NAMALWA (cell line): ENCODE data around the gene MTA2.
"Not testable (repeated sequence)": the region's sequence is repeated elsewhere in the genome, so short reads cannot be mapped to it uniquely, and the experiment has no call there.

Source experiments
- DNase-seq: peaks from one replicate; pipeline ENCODE4 v3.0.0-alpha.2; 2015; ENCODE audit warnings: low spot score

The MTA2 gene

GRCh38 chr11:62601372-62602140, at the start of gene MTA2:
MTA2 (minus strand) TSS chr11:62601865; CDS start chr11:62601450, 415 bp downstream.
- DNase-seq: peak; percentile 99

DNA sequence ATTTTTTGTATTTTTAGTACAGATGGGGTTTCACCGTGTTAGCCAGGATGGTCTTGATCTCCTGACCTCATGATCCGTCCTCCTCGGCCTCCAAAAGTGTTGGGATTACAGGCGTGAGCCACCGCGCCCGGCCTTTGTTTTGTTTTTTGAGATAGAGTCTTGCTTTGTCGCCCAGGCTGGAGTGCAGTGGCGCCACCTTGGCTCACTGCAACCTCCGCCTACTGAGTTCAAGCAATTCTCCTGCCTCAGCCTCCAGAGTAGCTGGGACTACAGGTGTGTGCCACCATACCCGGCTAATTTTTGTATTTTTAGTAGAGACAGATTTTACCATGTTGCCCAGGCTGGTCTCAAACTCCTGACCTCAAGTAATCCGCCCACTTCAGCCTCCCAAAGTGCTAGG, 48.6 kb upstream of the MTA2 start:
- DNase-seq: not testable (repeated sequence)

DNA sequence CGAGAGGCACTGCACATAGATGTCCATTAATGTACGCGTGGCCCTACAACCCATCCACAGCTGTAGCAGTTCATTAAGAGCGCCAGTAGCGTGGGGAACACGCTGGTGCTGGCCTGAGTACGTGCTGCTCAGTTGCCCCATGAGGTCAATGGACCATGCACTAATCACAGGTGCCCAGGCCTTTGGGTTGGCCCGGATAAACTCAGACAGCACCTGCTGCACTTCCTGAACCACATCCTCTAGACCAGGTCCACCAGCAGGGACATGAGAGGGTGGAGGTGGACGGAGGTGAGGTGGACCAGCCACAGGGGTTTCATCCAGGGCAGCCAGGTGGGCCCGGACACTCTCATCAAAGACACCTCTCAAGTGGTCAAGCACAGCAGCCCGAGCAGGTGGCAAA, 47.8 kb upstream of the MTA2 start:
- DNase-seq: peak; percentile 39

DNA sequence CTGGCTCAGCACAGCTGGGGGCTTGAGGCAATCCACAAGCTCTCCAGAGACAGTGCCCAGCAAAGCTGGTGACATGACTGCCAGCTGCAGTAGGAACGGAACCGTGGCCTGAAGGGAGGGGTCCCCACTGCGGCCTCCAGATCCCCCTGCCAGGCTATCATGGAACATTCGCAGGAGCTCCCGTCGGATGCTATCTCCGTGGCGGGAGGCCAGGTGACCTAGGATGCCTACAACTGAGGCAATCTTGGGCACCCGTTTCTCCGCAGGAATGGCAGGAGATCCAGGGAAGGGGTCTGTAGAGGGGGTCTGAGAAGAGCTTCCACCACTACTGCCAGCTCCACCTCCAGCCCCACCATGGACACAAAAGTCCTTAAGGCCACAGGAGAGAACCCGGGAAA, 47.3 kb upstream of the MTA2 start:
- DNase-seq: no peak

- no peak for DNase-seq
These were observed 46.7 kb upstream of the MTA2 start for GRCh38 chr11:62648185-62648966.

DNA sequence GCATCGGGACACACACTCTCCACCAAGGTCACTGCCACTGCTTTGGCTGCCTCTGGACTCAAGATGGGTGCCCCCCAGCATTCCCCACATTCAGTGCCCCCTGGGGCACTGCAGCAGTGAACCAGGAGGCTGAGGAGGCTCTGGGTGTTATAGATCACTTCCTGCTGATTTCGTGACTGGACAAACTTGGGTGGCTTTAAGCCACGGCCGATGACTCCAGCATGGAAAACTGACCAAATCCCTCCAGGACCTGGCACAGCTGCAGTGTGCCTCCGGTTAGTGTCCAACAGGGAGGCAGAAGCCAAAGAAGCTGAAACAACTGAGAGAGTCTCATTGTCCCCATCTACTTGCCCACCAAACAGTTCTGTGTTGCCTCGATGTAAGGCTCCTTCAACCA, 45.9 kb upstream of the MTA2 start:
- DNase-seq: no peak

- no peak for DNase-seq
These were observed 45.4 kb upstream of the MTA2 start for GRCh38 chr11:62646825-62647608.

- DNase-seq: peak; percentile 98
These were observed 44.5 kb upstream of the MTA2 start, which contains the start of gene GANAB for GRCh38 chr11:62645946-62646824. GANAB (minus strand) TSS chr11:62646613; CDS start chr11:62646599, 14 bp downstream.

DNA sequence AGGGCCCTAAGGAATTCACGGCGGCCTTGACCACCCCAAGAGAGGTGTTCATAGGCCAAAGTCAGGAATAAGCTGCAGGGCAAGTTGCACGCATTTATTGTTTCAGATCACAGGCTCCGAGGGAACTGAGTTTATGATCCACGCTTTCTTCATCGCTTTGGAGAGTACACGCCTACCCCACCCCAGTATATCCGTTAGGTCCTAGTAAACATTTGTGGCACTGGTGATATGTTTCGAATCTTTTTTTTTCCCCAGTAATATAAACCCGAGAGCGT, 43.9 kb upstream of the MTA2 start:
- peak; percentile 43 for DNase-seq

DNA sequence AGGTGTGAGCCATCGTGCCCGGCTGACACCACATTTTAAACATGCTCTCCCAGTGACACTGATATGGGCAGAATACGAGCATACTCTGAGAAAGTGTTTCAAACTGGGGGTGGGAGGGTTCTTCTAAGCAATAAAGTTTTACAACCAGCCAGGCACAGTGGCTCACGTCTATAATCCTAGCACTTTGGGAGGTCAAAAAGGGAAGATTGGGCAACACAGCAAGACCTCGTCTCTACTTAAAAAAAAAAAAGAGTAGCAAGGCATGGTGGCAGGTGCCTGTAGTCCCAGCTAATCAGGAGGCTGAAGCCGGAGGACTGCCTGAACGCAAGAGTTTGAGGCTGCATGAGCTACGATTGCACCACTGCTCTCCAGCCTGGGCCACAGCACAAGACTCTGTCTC, 42.6 kb upstream of the MTA2 start:
- DNase-seq: no peak

DNA sequence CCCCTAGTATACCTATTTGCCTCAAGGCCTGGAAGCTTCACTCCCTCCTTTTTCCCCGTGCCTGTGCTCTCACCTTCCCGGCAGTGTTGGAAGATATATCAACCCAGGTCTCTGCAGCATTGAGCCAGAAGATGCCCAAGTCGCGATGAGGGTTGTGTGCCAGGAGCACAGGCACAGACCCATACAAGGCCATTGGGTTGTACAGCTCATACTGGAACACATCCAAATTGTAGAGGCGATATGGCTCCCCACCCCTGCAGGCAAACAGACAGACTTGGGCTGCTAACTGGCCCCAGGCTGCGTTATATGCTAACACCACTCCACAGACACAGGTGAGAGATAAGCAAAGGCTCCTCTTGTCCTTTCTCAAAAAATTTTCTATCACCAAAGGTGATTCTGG, 30.8 kb upstream of the MTA2 start:
- no peak for DNase-seq

DNA sequence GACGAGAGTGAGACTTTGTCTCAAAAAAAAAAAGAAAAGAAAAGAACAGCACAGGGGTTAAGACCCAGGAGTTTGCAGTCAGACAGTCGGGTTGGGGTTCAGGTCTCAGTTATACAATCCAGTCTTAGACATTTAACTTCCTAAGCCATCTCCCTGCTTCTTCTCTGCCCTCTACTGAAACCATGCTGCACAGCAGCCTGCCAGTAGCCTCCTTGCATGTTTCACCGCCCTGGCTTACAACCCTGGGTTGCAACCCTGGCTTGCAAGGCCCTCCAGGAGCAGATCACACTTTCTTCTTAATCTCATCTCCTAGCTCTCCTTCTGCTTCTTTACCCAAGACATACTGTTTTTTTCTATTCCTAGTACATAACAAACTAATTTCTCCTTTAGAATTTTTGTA, 26.0 kb upstream of the MTA2 start:
- DNase-seq: peak; percentile 47

DNA sequence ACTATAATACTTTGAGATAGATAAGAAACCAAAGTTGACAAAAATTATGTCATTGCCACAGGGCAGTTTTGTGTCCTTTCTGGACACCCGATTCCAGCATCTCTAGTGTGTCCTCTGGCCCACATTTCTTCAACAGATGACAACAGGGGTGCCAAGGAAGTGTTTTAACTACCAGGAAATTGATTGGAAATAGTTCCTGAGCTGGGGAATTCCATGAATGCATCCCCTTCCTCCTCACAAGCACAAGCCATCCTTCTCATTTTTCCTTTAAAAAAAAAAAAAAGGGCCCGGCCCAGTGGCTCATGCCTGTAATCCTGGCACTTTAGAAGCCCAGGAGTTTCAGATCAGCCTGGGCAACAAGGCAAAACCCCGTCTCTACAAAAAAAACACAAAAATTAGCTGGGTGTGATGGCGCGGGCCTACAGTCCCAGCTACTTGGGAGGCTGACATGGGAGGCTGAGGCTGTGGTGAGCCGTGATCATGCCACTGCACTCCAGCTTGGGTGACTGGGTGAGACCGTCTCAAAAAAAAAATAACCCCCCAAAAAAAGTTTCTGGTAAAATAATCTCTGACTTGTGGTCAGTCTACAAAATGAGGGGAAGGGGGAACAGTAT, 20.9 kb upstream of the MTA2 start:
- DNase-seq: no peak

- peak; percentile 98 for DNase-seq
These were observed 20.2 kb upstream of the MTA2 start, which contains the start of gene B3GAT3 for GRCh38 chr11:62621567-62622470. B3GAT3 (minus strand) TSS chr11:62621986; CDS start chr11:62621947, 39 bp downstream.

DNA sequence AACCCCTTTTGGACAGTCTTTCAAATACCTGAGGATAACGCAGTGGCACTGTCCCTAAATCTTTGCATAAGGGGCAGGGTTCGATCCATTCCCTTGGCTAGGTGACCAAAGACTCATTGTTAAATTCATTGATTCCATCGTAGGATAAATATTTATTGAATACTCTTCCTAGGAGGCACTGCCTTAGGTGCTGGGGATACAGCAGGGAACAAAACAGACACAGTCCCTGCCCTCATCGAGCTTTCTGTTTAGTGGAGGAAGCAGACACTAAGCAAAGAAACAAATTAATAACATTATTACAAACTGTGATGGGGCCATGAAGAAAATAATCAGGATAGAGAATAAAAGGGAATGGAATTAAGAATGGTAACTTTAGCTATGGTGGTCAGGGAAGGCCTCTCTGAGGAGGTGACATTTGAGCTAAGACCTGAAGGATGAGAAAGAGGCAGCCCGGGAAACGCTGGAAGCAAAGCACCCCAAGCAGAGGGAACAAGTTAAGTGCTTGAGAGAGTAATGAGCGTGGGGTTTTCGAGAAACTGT, 19.4 kb upstream of the MTA2 start:
- no peak for DNase-seq

GRCh38 chr11:62616957-62617356, 15.3 kb upstream of the MTA2 start:
- DNase-seq: not testable (repeated sequence)

DNA sequence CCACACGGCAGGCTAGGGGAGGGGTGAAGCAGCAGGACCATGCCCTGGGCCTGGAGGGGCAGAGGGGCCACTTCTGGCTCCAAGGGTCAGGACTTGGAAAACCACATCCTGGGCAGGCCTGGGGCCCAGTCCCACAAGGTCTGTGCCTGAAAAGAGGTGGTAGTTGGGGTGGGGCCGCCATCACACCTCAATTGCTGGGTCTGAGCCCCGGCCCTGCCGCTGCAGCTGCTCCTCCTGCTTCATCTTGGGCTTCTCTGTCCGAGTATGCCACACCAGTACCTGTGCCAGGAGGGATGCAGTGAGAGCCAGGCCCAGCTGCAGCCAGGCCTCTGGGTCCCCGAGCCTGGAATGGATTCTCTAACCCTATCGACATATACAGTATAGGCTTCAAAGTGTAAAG, 13.9 kb upstream of the MTA2 start:
- DNase-seq: no peak

DNA sequence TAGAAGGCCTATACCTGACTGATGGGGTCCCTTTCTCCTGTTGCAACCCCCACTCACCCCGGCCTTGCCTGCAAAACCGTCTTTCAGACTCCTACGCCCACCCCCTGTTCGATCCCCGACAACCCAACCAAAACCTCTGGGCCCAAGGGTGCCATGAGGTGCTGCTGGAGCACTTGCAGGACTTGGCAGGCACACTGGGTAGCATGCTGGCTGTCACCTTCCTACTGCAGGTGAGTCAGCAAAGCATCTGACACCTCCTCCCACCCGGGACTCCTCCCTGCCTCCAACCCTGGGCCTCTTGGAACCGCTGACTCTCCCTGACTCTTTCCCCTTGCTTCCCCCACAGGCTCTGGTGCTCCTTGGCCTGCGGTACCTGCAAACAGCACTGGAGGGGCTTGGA, 12.6 kb upstream of the MTA2 start:
- no peak for DNase-seq

DNA sequence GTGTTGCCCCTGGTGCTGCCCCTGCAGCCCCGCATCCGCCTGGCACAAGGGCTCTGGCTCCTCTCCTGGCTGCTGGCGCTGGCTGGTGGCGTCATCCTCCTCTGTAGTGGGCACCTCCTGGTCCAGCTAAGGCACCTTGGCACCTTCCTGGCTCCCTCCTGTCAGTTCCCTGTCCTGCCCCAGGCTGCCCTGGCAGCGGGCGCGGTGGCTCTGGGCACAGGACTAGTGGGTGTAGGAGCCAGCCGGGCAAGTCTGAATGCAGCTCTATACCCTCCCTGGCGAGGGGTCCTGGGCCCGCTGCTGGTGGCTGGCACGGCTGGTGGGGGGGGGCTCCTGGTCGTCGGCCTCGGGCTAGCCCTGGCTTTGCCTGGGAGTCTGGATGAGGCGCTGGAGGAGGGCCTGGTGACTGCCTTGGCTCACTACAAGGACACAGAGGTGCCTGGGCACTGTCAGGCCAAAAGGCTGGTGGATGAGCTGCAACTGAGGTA, 11.7 kb upstream of the MTA2 start:
- DNase-seq: no peak
